NCI-H82 (cell line): ENCODE data around the gene SNX21.
"Not testable (repeated sequence)": the region's sequence is repeated elsewhere in the genome, so short reads cannot be mapped to it uniquely, and the experiment has no call there.

Experiments used
- DNase-seq: peaks from one replicate; lab custom pipeline; 2025; lab: John Stamatoyannopoulos, UW

SNX21 gene

GRCh38 chr20:45850926-45851325 lies 17.3 kb downstream of the SNX21 start:
- no peak for DNase-seq

DNA sequence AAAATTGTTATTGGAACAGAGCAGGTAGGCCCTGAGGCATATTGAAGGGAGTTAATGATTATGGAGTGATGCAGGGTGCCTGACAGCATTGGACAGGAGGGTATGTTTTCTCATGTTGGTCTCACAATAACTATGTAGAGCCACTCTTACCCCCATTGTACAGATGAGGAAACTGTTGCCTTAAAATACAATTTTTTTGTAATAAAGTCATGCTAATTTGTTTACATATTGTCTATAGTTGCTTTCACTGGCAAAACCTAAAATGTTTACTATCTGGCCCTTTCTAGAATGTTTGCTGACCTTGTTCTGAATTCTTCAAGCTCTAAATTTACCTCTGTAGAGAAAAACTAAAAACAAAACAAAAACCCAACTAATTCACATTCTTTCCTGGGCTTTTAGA lies 17.9 kb downstream of the SNX21 start:
- no peak for DNase-seq

- DNase-seq, result no peak
Measured at GRCh38 chr20:45852326-45852725, 18.7 kb downstream of the SNX21 start.

GRCh38 chr20:45853484-45853883 lies 19.9 kb downstream of the SNX21 start:
- no peak for DNase-seq

DNA sequence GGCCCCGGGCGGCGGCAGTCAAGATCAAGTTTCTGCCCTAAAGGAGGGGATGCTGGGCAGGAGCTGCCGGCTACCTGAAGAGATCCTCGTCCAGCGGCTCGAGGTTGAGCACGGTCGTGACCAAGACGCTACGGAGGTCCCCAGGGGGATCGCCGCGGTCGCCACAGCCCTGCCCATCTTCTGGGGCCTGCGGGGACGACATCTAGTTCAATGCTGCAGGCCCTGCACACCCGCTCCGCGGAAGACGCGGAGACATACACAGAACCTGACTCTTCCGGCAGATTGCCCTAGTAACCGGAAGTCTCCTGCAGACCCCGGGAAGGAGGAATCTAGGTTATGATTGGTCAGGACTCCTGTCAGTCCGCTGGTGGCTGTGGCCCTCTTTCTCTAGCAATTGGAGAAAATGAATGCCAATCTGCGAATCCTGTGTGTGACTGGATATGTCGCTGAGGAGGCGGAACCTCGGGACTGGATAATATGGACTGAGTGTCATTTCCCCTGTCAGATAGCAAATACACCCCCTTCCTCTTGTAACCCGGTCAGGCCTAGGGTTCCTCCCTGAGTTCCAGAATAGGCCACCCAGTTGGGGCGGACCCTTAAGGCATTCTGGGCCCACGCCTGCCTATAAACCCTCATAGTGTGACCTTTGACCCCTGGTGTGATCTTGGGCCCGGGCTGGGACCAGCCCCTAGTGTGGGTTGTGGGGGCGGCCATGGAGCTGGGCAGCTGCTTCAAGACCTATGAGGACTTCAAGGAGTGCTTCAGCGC lies 23.7 kb downstream of the SNX21 start, which contains the start of the genes ACOT8 and ZSWIM3:
Gene ACOT8, minus strand, starts transcription at position 279 of the 768 bp plus-strand sequence. Its CDS starts 77 bp downstream, at position 202.
Gene ZSWIM3, plus strand, starts transcription at position 501 of the 768 bp plus-strand sequence. Its CDS starts 212 bp downstream, at position 713.
- DNase-seq, result peak; percentile 100

GRCh38 chr20:45857882-45858216 lies 24.2 kb downstream of the SNX21 start:
- peak; percentile 68 for DNase-seq

GRCh38 chr20:45859916-45860315 lies 26.3 kb downstream of the SNX21 start:
- no peak for DNase-seq

GRCh38 chr20:45860560-45861220 lies 27.1 kb downstream of the SNX21 start:
- DNase-seq, result peak; percentile 95

DNA sequence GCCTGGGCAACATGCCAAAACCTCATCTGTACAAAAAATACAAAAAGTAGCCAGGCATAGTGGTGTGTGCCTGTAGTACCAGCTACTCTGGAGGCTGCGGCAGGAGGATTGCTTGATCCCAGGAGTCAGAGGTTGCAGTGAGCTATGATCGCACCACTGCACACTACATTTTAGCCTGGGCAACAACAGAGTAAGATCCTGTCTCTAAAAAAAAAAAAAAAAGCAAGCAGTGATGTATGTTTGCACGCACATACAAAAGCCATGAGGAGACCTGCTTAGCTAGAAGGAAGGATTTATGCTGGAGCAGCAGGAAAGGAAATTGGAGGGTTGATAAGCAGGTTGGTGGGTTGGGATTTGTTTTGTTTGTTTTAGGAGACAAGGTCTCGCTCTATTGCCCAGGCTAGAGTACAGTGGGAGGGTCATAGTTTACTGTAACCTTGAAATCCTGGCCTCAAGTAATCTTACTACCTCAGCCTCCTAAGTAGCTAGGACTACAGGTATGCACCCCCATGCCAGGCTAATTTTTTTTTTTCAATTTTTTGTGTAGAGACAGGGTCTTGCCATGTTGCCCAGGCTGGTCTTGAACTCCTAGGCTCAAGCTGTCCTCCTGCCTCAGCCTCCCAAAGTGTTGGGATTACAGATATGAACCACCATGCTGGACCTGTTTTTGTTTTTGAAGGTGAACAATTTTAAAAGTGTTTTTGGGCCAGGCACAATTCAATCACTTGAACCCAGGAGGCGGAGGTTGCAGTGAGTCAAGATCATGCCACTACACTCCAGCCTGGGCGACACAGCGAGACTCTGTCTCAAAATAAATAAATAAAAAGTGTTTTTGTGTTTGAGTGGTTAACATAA lies 27.8 kb downstream of the SNX21 start:
- peak; percentile 86 for DNase-seq

DNA sequence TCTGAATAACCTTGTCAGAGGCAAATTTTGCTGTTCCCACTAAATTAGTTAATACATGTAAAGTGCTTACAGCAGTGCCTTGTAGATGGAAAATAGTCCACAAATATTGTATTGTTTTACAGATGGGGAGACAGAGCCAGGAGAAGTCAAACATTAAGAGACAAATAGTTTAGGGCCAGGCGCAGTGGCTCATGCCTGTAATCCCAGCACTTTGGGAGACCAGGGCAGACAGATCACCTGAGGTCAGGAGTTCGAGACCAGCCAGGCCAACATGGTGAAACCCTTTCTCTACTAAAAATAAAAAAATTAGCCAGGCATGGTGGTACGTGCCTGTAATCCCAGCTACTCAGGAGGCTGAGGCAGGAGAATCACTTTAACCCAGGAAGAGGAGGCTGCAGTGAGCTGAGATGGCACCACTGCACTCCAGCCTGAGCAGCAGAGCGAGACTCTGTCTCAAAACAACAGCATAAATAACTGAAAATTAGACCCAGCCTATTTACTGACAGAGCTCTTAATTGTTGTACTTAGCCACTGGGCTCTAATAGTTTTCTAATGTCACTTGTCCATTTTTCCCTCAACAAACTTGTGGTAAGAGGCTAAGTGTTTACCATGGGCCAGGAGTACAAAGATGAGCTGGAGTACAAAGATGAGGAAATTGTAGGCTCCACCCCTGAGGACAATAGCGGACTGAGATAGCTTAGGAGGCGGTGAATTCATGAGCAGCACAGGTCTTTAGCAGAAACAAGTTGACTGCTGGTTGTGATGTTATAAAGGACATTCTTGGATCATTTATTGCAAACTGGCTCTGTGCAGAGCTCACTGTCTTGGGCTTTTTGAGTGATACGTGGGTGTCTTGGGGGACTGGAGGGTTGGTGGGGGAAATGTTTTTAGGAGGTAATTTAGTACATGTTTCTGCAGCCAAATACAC lies 30.2 kb downstream of the SNX21 start:
- no peak for DNase-seq

- DNase-seq, result no peak
Measured at GRCh38 chr20:45866454-45866853, 32.9 kb downstream of the SNX21 start.

- DNase-seq, result no peak
Measured at GRCh38 chr20:45867136-45867818, 33.7 kb downstream of the SNX21 start.

DNA sequence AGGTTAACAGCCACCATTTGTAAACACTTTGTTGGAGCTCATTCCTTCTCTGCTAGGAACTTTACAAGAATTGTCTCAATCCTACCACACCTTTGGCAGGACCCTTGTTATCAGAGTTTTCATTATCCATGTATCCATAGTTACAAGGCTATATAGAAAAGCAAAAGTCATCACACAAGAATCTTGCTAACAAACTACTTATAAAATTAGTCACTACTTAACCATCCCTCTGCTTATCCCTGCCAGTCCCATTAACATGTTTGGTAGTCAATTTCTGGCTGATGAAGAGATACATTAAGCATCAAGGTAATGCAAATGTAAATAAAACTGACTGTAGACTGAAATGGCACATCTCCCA lies 34.2 kb downstream of the SNX21 start:
- DNase-seq, result no peak

GRCh38 chr20:45872626-45873025 lies 39.0 kb downstream of the SNX21 start:
- DNase-seq, result no peak

- DNase-seq, result no peak
Measured at GRCh38 chr20:45873409-45874103, 40.0 kb downstream of the SNX21 start.

DNA sequence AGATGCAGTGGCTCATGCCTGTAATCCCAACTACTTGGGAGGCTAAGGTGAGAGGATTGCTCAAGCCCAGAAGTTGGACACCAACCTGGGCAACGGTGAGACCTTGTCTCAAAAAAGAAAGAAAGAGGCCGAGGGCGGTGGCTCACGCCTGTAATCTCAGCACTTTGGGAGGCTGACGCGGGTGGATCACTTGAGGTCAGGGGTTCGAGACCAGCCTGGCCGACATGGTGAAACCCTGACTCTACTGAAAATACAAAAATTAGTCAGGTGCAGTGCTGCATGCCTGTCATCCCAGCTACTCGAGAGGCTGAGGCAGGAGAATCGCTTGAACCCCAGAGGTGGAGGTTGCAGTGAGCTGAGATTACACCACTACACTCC lies 40.5 kb downstream of the SNX21 start:
- DNase-seq, result not testable (repeated sequence)

DNA sequence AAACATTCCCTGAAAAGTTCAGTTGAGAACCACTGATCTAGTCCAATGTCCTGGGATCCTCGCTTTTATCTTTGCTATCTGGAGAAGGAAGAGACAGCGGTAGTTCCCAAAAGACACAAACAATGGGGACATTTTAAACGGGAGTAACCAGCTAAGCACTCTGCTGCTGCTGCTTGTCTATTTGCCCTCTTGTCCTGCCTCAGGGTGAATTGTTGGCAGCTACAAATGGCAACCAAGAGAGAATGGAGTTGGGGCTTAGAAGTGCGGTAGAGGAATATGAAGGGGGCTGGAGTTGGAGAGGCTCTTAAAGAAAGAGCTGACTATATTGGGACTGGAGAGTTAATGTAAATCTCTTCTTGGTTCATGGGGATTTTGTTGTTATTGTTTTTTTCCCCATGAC lies 41.0 kb downstream of the SNX21 start:
- DNase-seq, result no peak

GRCh38 chr20:45878076-45878761 lies 44.6 kb downstream of the SNX21 start:
- peak; percentile 86 for DNase-seq

DNA sequence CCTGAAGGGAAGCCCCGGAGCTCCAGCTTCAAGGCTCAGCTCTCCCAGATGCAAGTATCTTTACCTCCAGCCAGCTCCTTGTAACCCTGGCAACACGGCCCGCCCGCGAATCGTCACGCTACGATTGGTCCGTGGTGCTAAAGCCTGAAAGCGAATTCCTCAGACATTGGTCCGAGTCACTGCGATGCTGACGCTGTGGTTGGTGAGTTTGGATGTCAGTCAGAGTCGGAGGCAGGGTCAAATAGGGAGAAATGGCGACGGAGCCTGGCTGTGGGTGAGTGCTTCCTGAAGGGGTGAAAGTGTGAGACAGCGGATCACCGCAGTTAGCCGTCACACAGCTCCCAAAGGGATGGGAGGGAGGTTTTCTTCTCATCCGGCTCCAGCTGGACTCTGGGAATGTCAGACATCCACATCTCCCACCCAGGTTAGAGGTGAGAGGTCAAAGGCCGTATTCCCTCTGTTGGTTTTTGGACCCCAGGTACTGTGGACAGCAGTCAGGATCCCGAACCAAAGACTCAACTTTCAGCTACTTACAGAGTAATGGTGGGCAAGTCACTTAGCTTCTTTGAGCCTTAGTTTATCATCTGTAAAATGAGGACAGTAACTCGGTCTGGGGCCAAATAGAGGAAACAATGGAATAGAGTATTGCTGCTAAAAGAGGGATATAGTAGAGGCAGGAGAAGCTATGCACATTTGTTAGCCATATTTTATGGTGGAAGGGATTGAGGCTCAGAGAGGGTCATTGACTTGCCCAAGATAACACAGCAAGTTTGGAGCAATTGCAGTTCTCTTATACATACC lies 47.6 kb downstream of the SNX21 start, which contains the start of gene ZSWIM1:
Gene ZSWIM1, plus strand, starts transcription at position 240 of the 801 bp plus-strand sequence. CDS start 1,366 bp downstream, outside the sequence.
- peak; percentile 100 for DNase-seq
